HG03103 (cell line): ENCODE data around the gene SMAD9.

Experiments
- ATAC-seq: cut with Tn5 transposase; IDR thresholded peaks from one replicate; pipeline ENCODE4 v1.9.1; 2021; ENCODE audit warnings: low read depth; ENCODE audit not compliant: unreplicated experiment

SMAD9 gene

GRCh38 chr13:36919833-36920615 lies at the start of gene SMAD9:
Gene SMAD9, minus strand, starts transcription at chr13:36920238. Its CDS starts 40,549 bp downstream, at chr13:36879689.
- ATAC-seq: peak; percentile 55

DNA sequence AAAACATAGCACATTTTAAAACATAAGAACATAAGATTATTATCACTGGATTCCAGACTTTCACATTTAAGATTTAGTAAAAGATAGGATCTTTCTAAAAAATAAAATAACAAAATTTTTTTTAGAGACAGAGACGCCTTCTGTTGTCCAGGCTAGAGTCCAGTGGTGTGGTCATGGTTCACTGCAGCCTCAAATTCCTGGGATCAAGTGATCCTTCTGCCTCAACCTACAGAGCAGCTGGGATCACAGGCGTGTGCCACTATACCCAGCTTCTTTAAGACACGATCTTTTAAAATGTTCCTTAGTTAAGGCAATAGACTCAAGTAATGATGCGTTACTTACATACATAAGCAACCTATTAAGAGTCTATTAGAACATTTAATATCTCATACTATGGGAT lies 46.4 kb upstream of the SMAD9 start:
- no peak for ATAC-seq

DNA sequence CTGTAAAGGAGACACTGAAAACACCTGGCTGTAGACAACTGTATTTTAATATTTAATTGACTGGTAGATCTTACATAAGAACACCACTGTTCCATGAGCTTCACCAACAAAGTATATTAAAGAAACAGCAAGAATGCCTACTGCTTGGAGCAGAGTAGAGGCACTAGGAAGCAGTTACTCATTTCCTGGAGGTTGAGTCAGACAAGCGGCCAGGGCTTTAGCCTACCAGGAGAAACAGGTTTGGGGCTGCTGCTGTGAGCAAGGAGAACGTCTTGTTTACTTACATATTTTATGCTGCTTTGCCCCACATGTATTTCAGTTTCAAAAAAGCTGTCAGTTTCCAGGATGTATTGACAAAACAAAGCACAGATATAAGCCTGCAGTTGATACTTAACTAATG lies 45.7 kb upstream of the SMAD9 start:
- ATAC-seq: no peak

- no peak for ATAC-seq
Observed at GRCh38 chr13:36959456-36960116, 39.5 kb upstream of the SMAD9 start.

GRCh38 chr13:36954542-36954941 lies 34.5 kb upstream of the SMAD9 start:
- no peak for ATAC-seq

DNA sequence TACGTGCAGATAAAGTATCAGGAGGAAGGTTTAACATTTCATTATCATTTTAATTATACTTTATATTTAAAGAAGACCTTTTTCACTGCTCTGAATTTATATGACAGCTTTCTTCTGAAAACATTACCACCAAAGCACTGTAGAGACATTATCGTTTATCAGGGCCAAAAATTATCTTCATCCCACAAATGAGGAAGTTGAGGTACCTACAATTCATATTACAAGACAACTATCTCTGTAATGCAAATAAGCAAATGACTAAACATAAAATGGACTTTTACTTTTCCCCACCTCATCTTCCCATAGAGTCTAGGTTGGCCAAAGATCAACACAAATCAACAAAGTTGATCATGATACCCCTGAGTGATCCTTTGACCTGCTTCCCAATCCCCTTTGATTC lies 30.9 kb upstream of the SMAD9 start:
- ATAC-seq: no peak

DNA sequence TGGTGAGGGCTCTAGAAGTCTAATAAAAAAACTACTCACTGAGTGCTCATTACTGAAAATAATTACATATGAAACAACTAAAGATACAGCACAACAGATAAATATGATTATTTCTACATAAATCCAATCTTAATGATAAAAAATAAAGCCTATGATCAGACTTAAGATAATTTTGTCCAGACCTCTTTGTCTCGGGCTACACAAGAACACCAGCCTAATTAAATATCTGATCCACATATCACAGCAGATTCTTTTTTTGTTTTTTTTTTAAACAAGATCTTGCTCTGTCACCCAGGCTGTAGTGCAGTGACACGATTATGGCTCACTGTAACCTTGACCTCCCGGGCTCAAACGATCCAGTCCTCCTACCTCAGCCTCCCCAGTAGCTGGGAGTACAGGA lies 30.3 kb upstream of the SMAD9 start:
- no peak for ATAC-seq

GRCh38 chr13:36945078-36945477 lies 25.0 kb upstream of the SMAD9 start:
- ATAC-seq: no peak

- ATAC-seq: no peak
Observed at GRCh38 chr13:36925603-36926002, 5.6 kb upstream of the SMAD9 start.

- ATAC-seq: no peak
Observed at GRCh38 chr13:36924001-36924400, 4.0 kb upstream of the SMAD9 start.

DNA sequence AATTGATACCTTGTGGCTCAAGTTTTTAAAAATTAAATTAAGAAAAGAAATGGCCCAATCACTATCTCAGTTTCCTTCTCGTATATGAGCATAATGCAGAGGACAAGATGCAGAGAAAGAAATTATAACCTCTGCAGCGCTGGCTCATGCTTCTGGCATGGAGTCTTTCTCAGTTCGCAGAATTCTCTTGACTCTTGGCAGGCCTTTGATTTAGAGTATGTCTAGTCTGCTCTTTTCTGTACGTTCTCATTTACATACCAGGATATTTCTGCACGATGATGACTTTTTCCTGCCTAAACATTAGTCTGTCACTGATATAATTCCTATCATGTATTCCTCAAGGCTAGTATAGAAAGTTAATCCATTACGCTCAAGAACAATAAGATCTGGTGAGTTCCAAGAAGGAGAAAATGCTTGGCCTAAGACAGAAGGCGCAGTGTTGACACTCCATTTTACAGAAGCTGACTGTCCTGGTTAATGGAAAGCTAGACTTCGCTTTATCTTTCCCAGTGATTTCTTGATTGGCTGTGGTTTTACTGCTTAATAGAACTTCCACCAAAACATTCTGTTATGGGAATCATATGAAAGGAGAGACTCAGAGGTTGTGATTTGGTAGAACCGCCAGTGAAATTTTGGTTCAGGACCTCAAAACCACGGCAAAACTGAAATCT lies 1.7 kb upstream of the SMAD9 start:
- ATAC-seq: no peak

DNA sequence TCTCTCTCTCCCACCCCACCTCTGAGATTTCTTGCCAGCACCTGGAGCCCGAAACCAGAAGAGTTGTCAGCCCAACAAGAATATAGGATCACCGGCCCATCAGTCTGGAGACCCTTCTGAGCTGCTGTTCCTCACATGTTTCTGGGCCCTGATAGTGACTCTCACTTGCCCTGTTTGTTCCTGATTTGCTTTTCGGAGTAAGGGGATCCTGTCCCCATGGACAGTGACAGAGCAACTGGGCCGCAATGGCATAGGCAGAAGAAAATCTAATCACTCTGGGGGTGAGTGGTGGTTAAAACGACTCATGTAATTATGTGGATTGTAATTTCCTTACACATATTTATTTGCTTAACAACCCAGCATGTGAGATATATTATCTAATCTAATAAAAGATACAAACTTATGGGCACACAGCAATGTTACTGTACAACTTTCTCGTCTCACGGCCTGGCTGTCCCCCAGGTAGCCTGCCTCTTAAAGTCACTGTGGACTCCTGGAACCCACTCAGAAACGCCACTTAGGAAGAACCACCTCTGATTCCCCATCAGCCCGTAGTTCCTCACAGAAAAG lies 663 bp upstream of the SMAD9 start:
- no peak for ATAC-seq

- no peak for ATAC-seq
Observed at GRCh38 chr13:36919171-36919832, 736 bp downstream of the SMAD9 start.

DNA sequence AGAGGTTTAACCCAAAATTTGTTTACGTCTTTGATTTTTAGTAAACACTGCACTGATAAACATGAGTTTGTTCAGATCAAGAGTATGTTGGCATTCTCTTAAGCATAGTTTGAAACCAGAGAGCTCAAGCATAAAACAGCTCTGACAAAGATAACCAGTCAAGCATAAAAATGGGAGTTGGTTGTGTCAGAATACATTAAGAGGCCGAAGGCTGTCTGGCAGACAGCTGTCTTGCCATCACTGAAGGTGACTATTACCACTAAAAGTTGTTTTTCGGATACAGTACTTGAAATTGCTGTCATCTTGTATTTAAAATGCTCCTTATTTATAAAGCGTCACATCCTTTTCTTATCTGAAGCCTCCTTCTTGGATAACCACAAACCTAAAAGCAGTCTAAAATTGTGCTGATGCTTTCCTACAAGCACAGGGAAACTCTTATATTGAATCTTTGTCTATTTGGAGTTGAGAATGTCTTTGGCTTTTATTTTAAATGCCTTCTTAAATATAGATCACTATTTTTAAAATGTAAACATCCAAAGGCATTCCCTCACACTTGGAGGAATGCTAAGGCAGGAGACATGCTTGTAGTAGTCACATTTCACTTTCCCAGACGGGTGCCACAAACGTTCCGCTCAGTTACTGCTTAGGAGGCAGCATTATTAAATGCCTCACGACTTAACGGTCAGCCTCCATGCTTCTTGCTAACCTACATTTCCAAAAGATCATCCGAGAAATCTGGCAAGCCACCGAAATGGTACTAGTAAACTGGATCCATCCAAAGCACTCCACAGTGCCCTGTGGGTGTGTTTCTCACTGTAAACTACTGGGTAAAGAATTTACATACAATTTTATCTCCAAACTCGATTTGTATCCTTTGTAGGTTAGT lies 1.5 kb downstream of the SMAD9 start:
- no peak for ATAC-seq

- no peak for ATAC-seq
Observed at GRCh38 chr13:36917311-36917710, 2.7 kb downstream of the SMAD9 start.

DNA sequence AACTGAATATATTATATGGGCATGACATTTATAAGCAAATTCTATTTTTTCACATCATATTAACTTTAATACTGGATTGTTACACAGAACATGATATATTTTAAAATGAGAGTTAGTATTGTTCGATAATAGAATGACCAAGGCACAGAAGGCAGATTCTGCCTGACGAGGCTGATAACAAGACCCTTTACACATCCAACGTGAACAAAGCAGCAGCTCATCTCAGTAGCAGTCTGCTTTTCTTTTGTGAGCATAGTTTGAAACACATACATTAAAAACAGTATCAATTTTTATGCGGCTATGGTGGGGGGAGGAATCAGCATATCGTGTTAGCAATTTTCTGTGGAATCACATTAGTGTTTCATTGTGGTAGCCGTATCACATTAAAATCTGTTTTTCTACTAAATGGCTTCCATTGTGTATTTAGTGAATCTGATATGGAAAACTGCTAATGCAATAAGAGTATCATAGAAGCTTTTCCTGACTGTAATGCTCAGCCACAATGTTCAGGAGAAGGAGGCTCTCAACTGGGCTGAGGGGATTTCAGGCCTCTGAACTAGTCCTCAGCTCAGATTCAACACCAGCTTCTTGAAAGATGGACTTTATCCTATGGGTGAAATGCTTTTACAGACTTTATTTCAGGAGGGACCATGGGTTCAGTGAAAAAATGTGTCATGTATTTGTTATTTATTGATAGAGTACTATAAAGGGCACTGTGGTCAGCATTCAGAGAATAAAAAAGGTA lies 4.0 kb downstream of the SMAD9 start:
- no peak for ATAC-seq

GRCh38 chr13:36915106-36915505 lies 4.9 kb downstream of the SMAD9 start:
- no peak for ATAC-seq

GRCh38 chr13:36914648-36915047 lies 5.4 kb downstream of the SMAD9 start:
- ATAC-seq: no peak

DNA sequence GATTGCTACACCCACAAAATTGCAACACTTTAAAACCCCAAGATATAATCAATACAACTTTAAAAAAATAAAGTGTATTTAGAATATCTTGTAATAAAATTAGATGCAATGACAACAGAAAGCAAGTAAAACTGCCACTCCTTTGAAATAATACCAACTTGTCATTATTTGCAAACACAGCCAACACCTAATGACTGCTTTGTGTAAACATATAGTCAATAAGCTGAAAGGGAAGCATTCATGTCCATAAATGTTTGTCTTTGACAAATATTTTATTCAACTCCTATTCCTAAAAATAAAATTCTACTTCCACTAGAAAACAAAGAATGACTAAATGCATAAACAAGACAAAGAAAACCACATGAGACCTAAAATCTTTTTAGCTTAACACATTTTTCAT lies 6.6 kb downstream of the SMAD9 start:
- no peak for ATAC-seq
